ENCODE data around the gene PRKD3. TPM values are rescaled to one million over a fixed set of nuclear protein-coding genes. Genes with fewer than 3 reads are reported as not detected.
"Not testable (repeated sequence)": the region's sequence is repeated elsewhere in the genome, so short reads cannot be mapped to it uniquely, and the experiment has no call there.

Gene PRKD3
- total RNA-seq, 2 donors from 2014 or later, result 18.1 to 20.6 TPM

- ATAC-seq, result no peak
- DNase-seq (ENCODE audit: low spot score in 2 of 2), result no peak
- Mint-ChIP-seq H3K36me3 (peaks cover 0 to under 1% of the 10 kb centered on the region in 2 donors), H3K27ac (no peak overlapping the region), H3K9me3 (no peaks in the 10 kb centered on the region)
Observed at GRCh38 chr2:37297632-37298031, 27.0 kb downstream of the PRKD3 start.

- Mint-ChIP-seq H3K9me3 (no peaks in the 10 kb centered on the region), H3K36me3 (no peaks in the 10 kb centered on the region), H3K27ac (no peak overlapping the region)
- DNase-seq (ENCODE audit: low spot score in 2 of 2) (no peak), ATAC-seq (no peak)
Observed at GRCh38 chr2:37295469-37296073, 29.1 kb downstream of the PRKD3 start.

- H3K36me3 Mint-ChIP-seq; DNase-seq (ENCODE audit: low spot score in 2 of 2); H3K9me3 Mint-ChIP-seq; ATAC-seq; H3K27ac Mint-ChIP-seq: not testable (repeated sequence)
Observed at GRCh38 chr2:37294858-37295257, 29.8 kb downstream of the PRKD3 start.

DNA sequence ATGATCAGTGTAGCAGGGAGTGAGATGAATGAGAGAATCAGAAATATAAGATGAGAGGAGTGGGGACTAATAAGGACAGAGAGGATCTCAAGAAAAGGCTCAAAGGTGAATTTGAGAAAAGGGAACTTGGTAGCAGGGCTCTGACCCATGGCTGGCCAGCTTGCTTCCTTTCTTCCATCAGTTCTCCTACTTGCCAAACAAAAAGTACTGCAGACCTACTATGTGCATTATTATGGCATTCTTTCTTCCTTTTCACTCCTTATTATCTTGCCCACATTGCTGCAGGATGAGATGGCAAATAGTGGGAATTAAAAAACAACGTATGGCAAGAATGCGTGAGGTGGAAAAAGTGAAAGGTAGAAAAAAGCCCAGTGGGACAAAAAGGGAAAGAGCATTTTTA lies 33.0 kb downstream of the PRKD3 start:
- Mint-ChIP-seq H3K36me3 (peaks cover 4 to 6% of the 10 kb centered on the region in 2 donors), H3K27ac (no peak overlapping the region), H3K9me3 (no peaks in the 10 kb centered on the region)
- DNase-seq (ENCODE audit: low spot score in 2 of 2), result no peak
- ATAC-seq, result no peak

- ATAC-seq, result peak in 1 of 2 donors; percentile 56
- Mint-ChIP-seq H3K36me3 (peaks cover 4 to 6% of the 10 kb centered on the region in 2 donors), H3K27ac (no peak overlapping the region), H3K9me3 (no peaks in the 10 kb centered on the region)
- no peak for DNase-seq (ENCODE audit: low spot score in 2 of 2)
Observed at GRCh38 chr2:37287966-37288365, 36.7 kb downstream of the PRKD3 start.

DNA sequence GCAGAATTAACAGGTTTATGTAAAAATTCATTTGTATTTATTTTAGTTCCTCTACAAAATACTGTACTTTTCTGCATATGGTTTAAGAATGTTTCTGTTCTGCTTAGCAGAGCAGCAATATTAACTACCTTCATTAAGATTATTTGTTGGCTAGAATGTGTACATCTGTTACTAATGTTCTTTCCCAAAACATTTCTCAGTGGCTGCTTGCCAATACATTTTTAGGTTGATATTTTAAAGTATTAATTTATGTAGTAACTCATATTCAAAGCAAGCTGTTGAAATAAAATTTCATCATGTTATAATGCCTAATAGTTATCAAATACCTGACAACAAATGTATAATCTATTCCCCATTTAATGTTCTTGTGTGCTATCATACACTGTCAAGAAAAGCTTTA lies 40.3 kb downstream of the PRKD3 start:
- Mint-ChIP-seq H3K27ac (no peak overlapping the region), H3K36me3 (peaks cover 4 to 6% of the 10 kb centered on the region in 2 donors), H3K9me3 (no peaks in the 10 kb centered on the region)
- DNase-seq (ENCODE audit: low spot score in 2 of 2) (no peak), ATAC-seq (no peak)

- no peak for DNase-seq (ENCODE audit: low spot score in 2 of 2)
- no peak for ATAC-seq
- Mint-ChIP-seq H3K36me3 (peaks cover 4 to 6% of the 10 kb centered on the region in 2 donors), H3K27ac (no peak overlapping the region), H3K9me3 (no peaks in the 10 kb centered on the region)
Observed at GRCh38 chr2:37283207-37283606, 41.4 kb downstream of the PRKD3 start.

- DNase-seq (ENCODE audit: low spot score in 2 of 2) (no peak), ATAC-seq (no peak)
- Mint-ChIP-seq H3K9me3 (no peaks in the 10 kb centered on the region), H3K36me3 (peaks cover 4 to 6% of the 10 kb centered on the region in 2 donors), H3K27ac (no peak overlapping the region)
Observed at GRCh38 chr2:37282746-37283145, 41.9 kb downstream of the PRKD3 start.

- H3K9me3 Mint-ChIP-seq, result no peaks in the 10 kb centered on the region
- ATAC-seq (no peak), DNase-seq (ENCODE audit: low spot score in 2 of 2) (no peak)
- H3K27ac Mint-ChIP-seq, result no peak overlapping the region
- no peaks in the 10 kb centered on the region for H3K36me3 Mint-ChIP-seq
Observed at GRCh38 chr2:37281916-37282315, 42.7 kb downstream of the PRKD3 start.

GRCh38 chr2:37276291-37276690 lies 48.3 kb downstream of the PRKD3 start:
- no peak overlapping the region for H3K27ac Mint-ChIP-seq
- DNase-seq (ENCODE audit: low spot score in 2 of 2) (no peak), ATAC-seq (no peak)
- no peaks in the 10 kb centered on the region for H3K36me3 Mint-ChIP-seq
- H3K9me3 Mint-ChIP-seq, result no peaks in the 10 kb centered on the region

Other genes with a start within 250 kb of the PRKD3 start
- gene HEATR5B, start 240.5 kb downstream of the PRKD3 start, total RNA-seq, result 10 to 100 TPM; 17.1 to 21.1 TPM
- 10 to 100 TPM in 1 of 2 donors, 1 to 10 TPM in 1; 9.4 to 26.8 TPM for gene GPATCH11, start 240.3 kb downstream of the PRKD3 start, total RNA-seq
- 10 to 100 TPM; 32.0 to 68.6 TPM for gene EIF2AK2, start 167.9 kb downstream of the PRKD3 start, total RNA-seq
- gene SULT6B1, start 136.2 kb downstream of the PRKD3 start, total RNA-seq, result not detected
- 10 to 100 TPM; 29.1 to 46.9 TPM for gene CEBPZOS, start 128.3 kb downstream of the PRKD3 start, total RNA-seq
- 10 to 100 TPM; 60.6 to 79.1 TPM for gene CEBPZ, start 93.2 kb downstream of the PRKD3 start, total RNA-seq
- 10 to 100 TPM; 21.7 to 26.5 TPM for gene NDUFAF7, start 93.2 kb downstream of the PRKD3 start, total RNA-seq
- 1 to 10 TPM in 1 of 2 donors, not detected in 1; 1.5 TPM for gene QPCT, start 19.8 kb upstream of the PRKD3 start, total RNA-seq

Measured in activated naive CD4-positive, alpha-beta T cell treated with anti-CD3 and anti-CD28 coated beads, Interleukin-2, amount 50 U/mL, for 72 hours (primary cell).